ENCODE measurements around the gene NLGN1.

Gene NLGN1

DNA sequence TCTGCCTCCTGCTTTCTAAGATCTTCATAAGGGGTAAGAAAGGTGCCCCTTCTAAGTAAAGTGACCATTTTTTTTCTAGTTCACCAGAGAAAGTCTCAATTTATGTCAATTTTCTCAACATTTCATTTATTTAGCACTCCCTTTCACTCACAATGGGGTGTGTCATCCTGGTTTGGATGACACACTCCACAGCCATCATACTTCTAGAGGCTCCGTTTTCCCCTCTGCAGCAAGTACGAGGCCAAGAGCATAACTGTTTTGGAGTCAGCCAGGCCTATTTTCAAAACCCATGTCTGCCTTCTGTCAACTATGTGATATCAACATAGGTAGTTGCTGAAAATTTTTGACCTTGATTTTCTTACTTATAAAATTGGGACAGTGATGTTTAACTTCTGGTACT is 703.2 kb downstream of the NLGN1 start:
- no peak for TF ChIP-seq SIN3A (IDR thresholded peaks at IDR 0.05; ENCODE audit: borderline replicate concordance, insufficient read depth, low read length)
- TF ChIP-seq, protein P1, sequence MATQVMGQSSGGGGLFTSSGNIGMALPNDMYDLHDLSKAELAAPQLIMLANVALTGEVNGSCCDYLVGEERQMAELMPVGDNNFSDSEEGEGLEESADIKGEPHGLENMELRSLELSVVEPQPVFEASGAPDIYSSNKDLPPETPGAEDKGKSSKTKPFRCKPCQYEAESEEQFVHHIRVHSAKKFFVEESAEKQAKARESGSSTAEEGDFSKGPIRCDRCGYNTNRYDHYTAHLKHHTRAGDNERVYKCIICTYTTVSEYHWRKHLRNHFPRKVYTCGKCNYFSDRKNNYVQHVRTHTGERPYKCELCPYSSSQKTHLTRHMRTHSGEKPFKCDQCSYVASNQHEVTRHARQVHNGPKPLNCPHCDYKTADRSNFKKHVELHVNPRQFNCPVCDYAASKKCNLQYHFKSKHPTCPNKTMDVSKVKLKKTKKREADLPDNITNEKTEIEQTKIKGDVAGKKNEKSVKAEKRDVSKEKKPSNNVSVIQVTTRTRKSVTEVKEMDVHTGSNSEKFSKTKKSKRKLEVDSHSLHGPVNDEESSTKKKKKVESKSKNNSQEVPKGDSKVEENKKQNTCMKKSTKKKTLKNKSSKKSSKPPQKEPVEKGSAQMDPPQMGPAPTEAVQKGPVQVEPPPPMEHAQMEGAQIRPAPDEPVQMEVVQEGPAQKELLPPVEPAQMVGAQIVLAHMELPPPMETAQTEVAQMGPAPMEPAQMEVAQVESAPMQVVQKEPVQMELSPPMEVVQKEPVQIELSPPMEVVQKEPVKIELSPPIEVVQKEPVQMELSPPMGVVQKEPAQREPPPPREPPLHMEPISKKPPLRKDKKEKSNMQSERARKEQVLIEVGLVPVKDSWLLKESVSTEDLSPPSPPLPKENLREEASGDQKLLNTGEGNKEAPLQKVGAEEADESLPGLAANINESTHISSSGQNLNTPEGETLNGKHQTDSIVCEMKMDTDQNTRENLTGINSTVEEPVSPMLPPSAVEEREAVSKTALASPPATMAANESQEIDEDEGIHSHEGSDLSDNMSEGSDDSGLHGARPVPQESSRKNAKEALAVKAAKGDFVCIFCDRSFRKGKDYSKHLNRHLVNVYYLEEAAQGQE (IDR thresholded peaks at IDR 0.05; ENCODE audit: insufficient read depth in 1 of 2, low read depth in 2 of 2, low read length in 2 of 2), result no peak
- TF ChIP-seq TAF1 (IDR thresholded peaks at IDR 0.05; ENCODE audit: borderline replicate concordance, insufficient read depth, low read length), result no peak
- TF ChIP-seq FOXP2 (optimal IDR thresholded peaks at IDR 0.05; ENCODE audit: borderline replicate concordance, extremely low read depth, extremely low read length, insufficient read depth), result no peak

DNA sequence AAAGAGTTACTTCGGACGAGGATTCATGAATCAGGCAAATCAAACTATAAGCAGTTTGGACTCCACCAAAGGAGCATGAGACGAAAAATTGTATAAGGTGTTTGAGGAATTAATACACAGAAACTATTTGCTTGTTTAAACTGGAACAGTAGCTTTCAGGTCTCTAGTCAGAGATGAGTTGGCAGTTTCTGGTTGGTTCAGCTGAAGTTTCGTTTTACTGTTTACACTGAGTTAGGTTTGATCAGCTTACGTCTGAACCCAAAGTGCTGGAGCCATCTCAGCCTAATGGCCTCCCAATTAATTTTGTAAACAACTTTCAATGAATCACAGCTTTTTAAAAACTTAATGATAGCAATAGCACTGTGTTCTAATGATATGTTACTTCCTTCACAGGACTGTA is 703.7 kb downstream of the NLGN1 start:
- no peak for TF ChIP-seq POLR2AphosphoS5 (IDR thresholded peaks at IDR 0.05; ENCODE audit: low read depth, low read length)
- TF ChIP-seq, protein P1 (IDR thresholded peaks at IDR 0.05; ENCODE audit: insufficient read depth in 1 of 2, low read depth in 2 of 2, low read length in 2 of 2), result no peak
- TF ChIP-seq TAF1 (IDR thresholded peaks at IDR 0.05; ENCODE audit: borderline replicate concordance, insufficient read depth, low read length), result no peak
- no peak for TF ChIP-seq FOXP2 (optimal IDR thresholded peaks at IDR 0.05; ENCODE audit: borderline replicate concordance, extremely low read depth, extremely low read length, insufficient read depth)
- no peak for TF ChIP-seq SIN3A (IDR thresholded peaks at IDR 0.05; ENCODE audit: borderline replicate concordance, insufficient read depth, low read length)

DNA sequence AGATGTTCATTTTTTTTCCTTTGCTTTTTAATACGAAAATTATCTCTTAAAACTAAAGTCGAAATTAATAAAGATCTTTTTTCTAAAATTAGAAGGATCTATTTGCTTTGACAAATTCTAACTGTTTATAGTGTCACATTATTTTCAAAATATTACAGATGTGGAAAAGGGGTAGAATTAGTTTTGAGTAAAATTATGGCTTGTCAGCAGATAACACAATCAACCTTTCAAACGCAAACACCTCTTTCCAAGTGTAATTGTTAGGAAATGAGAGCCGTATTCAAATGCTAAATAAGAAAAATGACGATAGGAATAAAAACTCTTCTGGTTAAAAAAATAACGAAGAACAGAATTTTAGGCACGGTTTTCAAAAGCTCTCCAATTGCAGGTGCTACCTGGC is 704.7 kb downstream of the NLGN1 start:
- no peak for TF ChIP-seq TAF1 (IDR thresholded peaks at IDR 0.05; ENCODE audit: borderline replicate concordance, insufficient read depth, low read length)
- TF ChIP-seq POLR2AphosphoS5 (IDR thresholded peaks at IDR 0.05; ENCODE audit: low read depth, low read length), result no peak
- TF ChIP-seq, protein P1 (IDR thresholded peaks at IDR 0.05; ENCODE audit: insufficient read depth in 1 of 2, low read depth in 2 of 2, low read length in 2 of 2), result no peak
- no peak for TF ChIP-seq SIN3A (IDR thresholded peaks at IDR 0.05; ENCODE audit: borderline replicate concordance, insufficient read depth, low read length)
- no peak for TF ChIP-seq FOXP2 (optimal IDR thresholded peaks at IDR 0.05; ENCODE audit: borderline replicate concordance, extremely low read depth, extremely low read length, insufficient read depth)

DNA sequence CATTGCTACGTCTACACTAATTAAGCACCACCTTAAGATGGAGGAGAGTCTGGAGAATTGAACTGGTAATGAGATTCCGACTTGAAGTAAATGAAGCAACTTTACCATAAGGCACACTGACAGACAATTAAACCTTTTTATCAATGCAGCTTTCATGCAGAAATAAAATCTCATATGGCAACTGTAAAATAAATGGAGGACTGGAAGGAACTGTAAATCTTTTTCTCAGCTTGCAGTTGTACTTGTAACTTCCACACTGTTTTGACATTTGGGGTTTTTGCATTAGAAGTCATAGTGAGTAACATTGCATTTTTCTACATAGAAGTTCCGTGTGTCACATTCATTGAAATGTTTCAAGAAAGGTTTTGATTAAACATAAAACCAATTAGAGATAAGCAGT is 705.3 kb downstream of the NLGN1 start:
- TF ChIP-seq, protein P1 (IDR thresholded peaks at IDR 0.05; ENCODE audit: insufficient read depth in 1 of 2, low read depth in 2 of 2, low read length in 2 of 2), result no peak
- no peak for TF ChIP-seq POLR2AphosphoS5 (IDR thresholded peaks at IDR 0.05; ENCODE audit: low read depth, low read length)
- TF ChIP-seq SIN3A (IDR thresholded peaks at IDR 0.05; ENCODE audit: borderline replicate concordance, insufficient read depth, low read length), result no peak
- no peak for TF ChIP-seq TAF1 (IDR thresholded peaks at IDR 0.05; ENCODE audit: borderline replicate concordance, insufficient read depth, low read length)
- TF ChIP-seq FOXP2 (optimal IDR thresholded peaks at IDR 0.05; ENCODE audit: borderline replicate concordance, extremely low read depth, extremely low read length, insufficient read depth), result no peak

GRCh38 chr3:174110761-174111160 is 713.2 kb downstream of the NLGN1 start:
- TF ChIP-seq, protein P1 (IDR thresholded peaks at IDR 0.05; ENCODE audit: insufficient read depth in 1 of 2, low read depth in 2 of 2, low read length in 2 of 2), result no peak
- no peak for TF ChIP-seq TAF1 (IDR thresholded peaks at IDR 0.05; ENCODE audit: borderline replicate concordance, insufficient read depth, low read length)
- TF ChIP-seq POLR2AphosphoS5 (IDR thresholded peaks at IDR 0.05; ENCODE audit: low read depth, low read length), result no peak
- TF ChIP-seq SIN3A (IDR thresholded peaks at IDR 0.05; ENCODE audit: borderline replicate concordance, insufficient read depth, low read length), result no peak
- no peak for TF ChIP-seq FOXP2 (optimal IDR thresholded peaks at IDR 0.05; ENCODE audit: borderline replicate concordance, extremely low read depth, extremely low read length, insufficient read depth)
